Kidney epithelial cell (primary cell): Measurements from ENCODE around the gene LDLRAD2. TPM values are rescaled to one million over a fixed set of nuclear protein-coding genes. Genes with fewer than 3 reads are reported as not detected.

Experiments used
- DNase-seq: peaks from one replicate; pipeline ENCODE4 v3.0.0-alpha.2; 2010; ENCODE audit warnings: low read depth
- H3K27me3 ChIP-seq: 2 replicates; pipeline ENCODE4 v1.6.0; 2011; ENCODE audit warnings: low read length; ENCODE audit not compliant: control insufficient read depth, insufficient read depth
- H3K36me3 ChIP-seq: 2 replicates; pipeline ENCODE4 v1.5.1; 2011; ENCODE audit warnings: low read length; ENCODE audit not compliant: control insufficient read depth, insufficient read depth
- H3K4me3 ChIP-seq: 2 replicates; pipeline ENCODE4 v1.5.1; 2011; ENCODE audit warnings: low read depth, mild to moderate bottlenecking, control low read depth, low read length
- CTCF ChIP-seq: IDR thresholded peaks from 2 replicates; pipeline ENCODE4 v1.5.1; 2011; ENCODE audit warnings: mild to moderate bottlenecking, moderate library complexity, low read length, control low read depth, inconsistent platforms; ENCODE audit not compliant: insufficient read depth, poor library complexity, severe bottlenecking
- total RNA-seq: library from RNA; depleted of rRNA; stranded (reverse); fragments of >200 nt; gene quantifications from 2 replicates; pipeline ENCODE4 v1.2.3, GENCODE V29; 2015

LDLRAD2 gene
- total RNA-seq, 1 donor from 2014 or later = not detected

GRCh38 chr1:21865609-21865942 lies 53.5 kb downstream of the LDLRAD2 start:
- DNase-seq = no peak
- peaks cover 5% of the 10 kb centered on the region for H3K36me3 ChIP-seq
- no peak overlapping the region for H3K4me3 ChIP-seq
- no peak for TF ChIP-seq CTCF
- no peaks in the 10 kb centered on the region for H3K27me3 ChIP-seq

- H3K36me3 ChIP-seq = peaks cover 5% of the 10 kb centered on the region
- H3K4me3 ChIP-seq = no peak overlapping the region
- no peak for TF ChIP-seq CTCF
- no peak for DNase-seq
- H3K27me3 ChIP-seq = no peaks in the 10 kb centered on the region
Observed at GRCh38 chr1:21865943-21866706, 54.1 kb downstream of the LDLRAD2 start.

GRCh38 chr1:21866707-21867043 lies 54.6 kb downstream of the LDLRAD2 start:
- Histone ChIP-seq H3K27me3 (no peaks in the 10 kb centered on the region), H3K36me3 (peaks cover 4% of the 10 kb centered on the region), H3K4me3 (no peak overlapping the region)
- DNase-seq = no peak
- TF ChIP-seq CTCF = no peak

GRCh38 chr1:21867451-21867996 lies 55.5 kb downstream of the LDLRAD2 start:
- peaks cover 4% of the 10 kb centered on the region for H3K36me3 ChIP-seq
- DNase-seq = no peak
- no peak for TF ChIP-seq CTCF
- H3K27me3 ChIP-seq = no peaks in the 10 kb centered on the region
- H3K4me3 ChIP-seq = no peak overlapping the region

- no peaks in the 10 kb centered on the region for H3K27me3 ChIP-seq
- DNase-seq = no peak
Observed at GRCh38 chr1:21868482-21868881, 56.4 kb downstream of the LDLRAD2 start.

More at GRCh38 chr1:21868482-21868881, 56.4 kb downstream of the LDLRAD2 start:
- no peak for TF ChIP-seq CTCF
- no peak overlapping the region for H3K4me3 ChIP-seq
- peaks cover 4% of the 10 kb centered on the region for H3K36me3 ChIP-seq
